ENCODE results near the gene ACAP2.

The ACAP2 gene

DNA sequence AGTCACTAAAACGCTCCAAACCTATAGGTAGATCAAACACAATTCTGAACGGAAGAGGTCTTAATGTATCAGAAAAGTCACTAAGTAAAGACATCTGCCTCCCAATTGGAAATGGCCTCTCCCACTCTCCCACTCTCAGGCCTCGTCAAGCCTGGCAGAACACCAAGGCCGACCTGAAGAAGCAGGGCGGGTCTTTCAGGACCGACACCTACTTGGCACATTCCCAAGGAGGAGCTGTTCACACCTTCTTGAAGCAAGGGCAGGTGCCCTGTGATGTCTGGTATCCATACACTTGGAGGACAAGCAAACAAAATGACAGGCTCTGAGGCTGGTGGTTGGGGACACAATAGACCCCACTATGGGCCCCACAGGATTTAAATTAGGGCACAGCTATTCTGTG is 201.9 kb downstream of the ACAP2 start:
- ChIA-PET CTCF (interaction anchor here (1.7 kb wide), 1 partner anchor 558 kb away, joined by 6 read pairs; no protein-coding TSS in a partner anchor), POLR2A (no interaction called here)
- TF ChIP-seq, protein P1, sequence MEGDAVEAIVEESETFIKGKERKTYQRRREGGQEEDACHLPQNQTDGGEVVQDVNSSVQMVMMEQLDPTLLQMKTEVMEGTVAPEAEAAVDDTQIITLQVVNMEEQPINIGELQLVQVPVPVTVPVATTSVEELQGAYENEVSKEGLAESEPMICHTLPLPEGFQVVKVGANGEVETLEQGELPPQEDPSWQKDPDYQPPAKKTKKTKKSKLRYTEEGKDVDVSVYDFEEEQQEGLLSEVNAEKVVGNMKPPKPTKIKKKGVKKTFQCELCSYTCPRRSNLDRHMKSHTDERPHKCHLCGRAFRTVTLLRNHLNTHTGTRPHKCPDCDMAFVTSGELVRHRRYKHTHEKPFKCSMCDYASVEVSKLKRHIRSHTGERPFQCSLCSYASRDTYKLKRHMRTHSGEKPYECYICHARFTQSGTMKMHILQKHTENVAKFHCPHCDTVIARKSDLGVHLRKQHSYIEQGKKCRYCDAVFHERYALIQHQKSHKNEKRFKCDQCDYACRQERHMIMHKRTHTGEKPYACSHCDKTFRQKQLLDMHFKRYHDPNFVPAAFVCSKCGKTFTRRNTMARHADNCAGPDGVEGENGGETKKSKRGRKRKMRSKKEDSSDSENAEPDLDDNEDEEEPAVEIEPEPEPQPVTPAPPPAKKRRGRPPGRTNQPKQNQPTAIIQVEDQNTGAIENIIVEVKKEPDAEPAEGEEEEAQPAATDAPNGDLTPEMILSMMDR (IDR thresholded peaks at IDR 0.05; ENCODE audit: control extremely low read depth, extremely low read depth, low read depth, missing control alignments), result no peak
- DNase-seq (ENCODE audit: extremely low spot score), result no peak

GRCh38 chr3:195240171-195240701 is 202.6 kb downstream of the ACAP2 start:
- CTCF ChIA-PET, result interaction anchor here (1.3 to 1.8 kb wide), 3 partner anchors 17 to 558 kb away, joined by 3 to 6 read pairs (median 4); no protein-coding TSS in a partner anchor
- no peak for DNase-seq (ENCODE audit: extremely low spot score)
- TF ChIP-seq, protein P1 (IDR thresholded peaks at IDR 0.05; ENCODE audit: control extremely low read depth, extremely low read depth, low read depth, missing control alignments), result no peak
- POLR2A ChIA-PET, result no interaction called here

DNA sequence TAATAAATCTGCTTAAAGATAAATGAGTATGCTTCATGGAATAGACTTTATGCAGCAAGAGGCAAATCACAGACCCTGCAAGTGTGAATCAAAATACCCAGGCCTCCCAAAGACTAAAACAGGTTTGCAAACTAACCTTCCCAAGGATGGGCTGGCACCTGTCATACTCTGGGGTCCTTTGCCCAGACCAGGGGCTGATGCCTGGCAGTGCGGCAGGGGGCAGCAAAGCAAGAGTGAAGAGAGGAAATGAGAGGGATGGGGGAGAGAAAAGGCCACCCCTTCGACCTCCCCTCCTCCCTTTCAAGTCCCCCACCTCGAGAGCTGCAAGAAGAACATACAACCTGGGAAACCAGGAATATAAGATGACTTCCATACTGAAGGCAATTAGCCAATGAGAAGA is 203.7 kb downstream of the ACAP2 start:
- ChIA-PET CTCF (interaction anchor here (1.8 kb wide), 1 partner anchor 18 kb away, joined by 4 read pairs; no protein-coding TSS in a partner anchor), POLR2A (no interaction called here)
- TF ChIP-seq, protein P1 (IDR thresholded peaks at IDR 0.05; ENCODE audit: control extremely low read depth, extremely low read depth, low read depth, missing control alignments), result no peak
- no peak for DNase-seq (ENCODE audit: extremely low spot score)

DNA sequence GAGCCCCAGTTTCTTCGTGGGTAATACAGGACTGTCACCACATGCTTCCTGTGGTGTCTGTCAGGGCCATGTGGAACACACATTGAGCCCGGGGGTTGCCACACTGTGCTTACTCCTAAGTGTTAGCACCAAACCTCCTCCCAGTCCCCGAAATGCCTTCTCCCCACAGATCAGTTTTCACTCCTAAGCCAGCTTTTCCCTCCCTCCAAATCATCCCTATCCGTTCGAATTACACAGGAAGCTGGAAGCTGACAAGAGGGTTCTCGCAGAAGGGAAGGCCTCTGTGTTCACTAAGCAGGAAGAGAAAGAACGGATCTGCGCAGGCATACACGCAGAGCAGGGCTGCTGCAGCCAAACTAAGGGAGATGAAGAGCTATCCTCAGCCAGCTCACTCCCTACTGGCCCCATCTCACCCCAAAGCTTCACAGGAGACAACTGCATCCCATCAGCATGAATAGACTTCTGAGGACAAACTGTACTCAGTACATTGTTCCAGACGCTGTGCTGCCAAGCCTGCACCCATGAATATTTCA is 204.2 kb downstream of the ACAP2 start:
- DNase-seq (ENCODE audit: extremely low spot score), result no peak
- ChIA-PET CTCF (interaction anchor here (1.8 kb wide), 1 partner anchor 18 kb away, joined by 4 read pairs; no protein-coding TSS in a partner anchor), POLR2A (no interaction called here)
- TF ChIP-seq, protein P1 (IDR thresholded peaks at IDR 0.05; ENCODE audit: control extremely low read depth, extremely low read depth, low read depth, missing control alignments), result no peak

- DNase-seq (ENCODE audit: extremely low spot score), result no peak
- TF ChIP-seq, protein P1 (IDR thresholded peaks at IDR 0.05; ENCODE audit: control extremely low read depth, extremely low read depth, low read depth, missing control alignments), result no peak
- ChIA-PET POLR2A (no interaction called here), CTCF (no interaction called here)
Measured at GRCh38 chr3:195238081-195238571, 204.7 kb downstream of the ACAP2 start.

DNA sequence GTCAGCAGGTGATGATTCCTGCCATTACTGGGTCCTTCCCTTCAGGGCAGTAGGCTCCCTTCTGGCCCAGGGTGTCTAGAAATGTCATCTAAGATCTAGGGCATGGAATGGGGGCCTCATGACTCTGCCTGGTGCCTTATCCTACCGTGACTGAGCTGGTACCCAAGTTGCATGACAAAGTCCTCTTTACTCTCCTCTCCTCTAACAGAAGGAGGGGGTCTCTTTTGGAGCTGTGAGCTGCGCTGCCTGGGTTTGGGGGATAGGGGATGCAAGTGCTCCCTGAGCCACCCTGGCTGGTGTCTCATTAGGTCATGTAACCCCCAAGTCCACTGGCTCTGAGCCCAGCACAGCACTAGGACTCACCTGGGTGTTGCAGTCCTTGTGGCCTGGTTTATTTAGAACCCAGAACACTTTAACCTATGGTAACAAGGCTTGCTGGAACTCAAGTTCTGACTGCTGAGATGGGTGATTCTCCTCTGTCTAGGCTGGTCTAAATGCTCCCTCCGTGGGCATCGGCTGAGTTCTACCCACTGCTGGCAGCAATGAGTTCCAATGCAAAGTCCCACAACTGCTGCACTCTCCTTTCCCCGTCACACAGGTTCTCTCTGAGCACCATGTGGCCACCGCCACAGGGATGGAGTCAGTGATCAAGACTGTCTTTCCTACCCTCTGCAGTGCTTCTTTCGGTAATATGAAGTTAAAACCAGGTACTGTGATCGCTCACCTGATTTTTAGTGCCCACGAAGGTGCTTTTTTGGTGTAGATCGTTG is 205.8 kb downstream of the ACAP2 start:
- CTCF ChIA-PET, result interaction anchor here (1.5 kb wide), 1 partner anchor 14 kb away, joined by 4 read pairs; no protein-coding TSS in a partner anchor
- TF ChIP-seq, protein P1 (IDR thresholded peaks at IDR 0.05; ENCODE audit: control extremely low read depth, extremely low read depth, low read depth, missing control alignments), result no peak
- DNase-seq (ENCODE audit: extremely low spot score), result no peak
- POLR2A ChIA-PET, result no interaction called here
